Measurements from ENCODE around the gene SUMO2. TPM values are rescaled to one million over a fixed set of nuclear protein-coding genes. Genes with fewer than 3 reads are reported as not detected.
A peak's percentile ranks its signal among the peaks of the same experiment; 100 is the strongest.

Gene SUMO2
- total and polyA plus RNA-seq, 9 of the 15 experiments (the other 6 are each of a cell fraction or from before 2014, with no cell fraction given), result 157 to 733 (median 419) TPM

- TF ChIP-seq, protein P1, sequence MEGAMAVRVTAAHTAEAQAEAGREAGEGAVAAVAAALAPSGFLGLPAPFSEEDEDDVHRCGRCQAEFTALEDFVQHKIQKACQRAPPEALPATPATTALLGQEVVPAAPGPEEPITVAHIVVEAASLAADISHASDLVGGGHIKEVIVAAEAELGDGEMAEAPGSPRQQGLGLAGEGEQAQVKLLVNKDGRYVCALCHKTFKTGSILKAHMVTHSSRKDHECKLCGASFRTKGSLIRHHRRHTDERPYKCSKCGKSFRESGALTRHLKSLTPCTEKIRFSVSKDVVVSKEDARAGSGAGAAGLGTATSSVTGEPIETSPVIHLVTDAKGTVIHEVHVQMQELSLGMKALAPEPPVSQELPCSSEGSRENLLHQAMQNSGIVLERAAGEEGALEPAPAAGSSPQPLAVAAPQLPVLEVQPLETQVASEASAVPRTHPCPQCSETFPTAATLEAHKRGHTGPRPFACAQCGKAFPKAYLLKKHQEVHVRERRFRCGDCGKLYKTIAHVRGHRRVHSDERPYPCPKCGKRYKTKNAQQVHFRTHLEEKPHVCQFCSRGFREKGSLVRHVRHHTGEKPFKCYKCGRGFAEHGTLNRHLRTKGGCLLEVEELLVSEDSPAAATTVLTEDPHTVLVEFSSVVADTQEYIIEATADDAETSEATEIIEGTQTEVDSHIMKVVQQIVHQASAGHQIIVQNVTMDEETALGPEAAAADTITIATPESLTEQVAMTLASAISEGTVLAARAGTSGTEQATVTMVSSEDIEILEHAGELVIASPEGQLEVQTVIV (CRISPR knock-in tag; IDR thresholded peaks at IDR 0.05; ENCODE audit: borderline replicate concordance), result peak; percentile 76; the same call in 1 of the 2 replicates
Observed at GRCh38 chr17:75131278-75132017, 51.3 kb downstream of the SUMO2 start, which contains the start of gene NT5C (continued).

- peaks cover 29% of the 10 kb centered on the region for H3K79me2 ChIP-seq (ENCODE audit: control insufficient read depth, insufficient read depth, low read length)
- no TSS peak for BruUV-seq (replicated peaks)
- peak overlapping the region; percentile 90 for H3K4me3 ChIP-seq
- no peaks in the 10 kb centered on the region for H3K9me3 ChIP-seq (replicated peaks; ENCODE audit: control insufficient read depth, insufficient read depth, low read depth, low read length)
- peak overlapping the region; percentile 90 for H3K27ac ChIP-seq (ENCODE audit: extremely low read depth, low read depth, low read length)
- H4K20me1 ChIP-seq (replicated peaks; ENCODE audit: control insufficient read depth, insufficient read depth, low read length), result peaks cover 6% of the 10 kb centered on the region; the same call in 1 of the 2 replicates
- H3K4me1 ChIP-seq (replicated peaks in 1 of 2; ENCODE audit: control insufficient read depth in 2 of 2, insufficient read depth in 2 of 2, low read length in 2 of 2), result peaks cover 15 to 36% of the 10 kb centered on the region in 2 experiments; a peak in 4 of 5 replicates
- peak; percentile 72 for ATAC-seq
- peak overlapping the region; percentile 92; the same call in 1 of the 2 replicates for H2AFZ ChIP-seq (ENCODE audit: low read depth, low read length)
- H3K27me3 ChIP-seq (ENCODE audit: control insufficient read depth in 2 of 2, insufficient read depth in 2 of 2, low read length in 2 of 2), result no peaks in the 10 kb centered on the region
- FAIRE-seq, result peak; percentile 77
- DNase-seq (ENCODE audit: extremely low read depth in 1 of 4, low spot score in 3 of 4), result peak; percentile 67 to 84 (median 72)
- H3K36me3 ChIP-seq (ENCODE audit: control insufficient read depth, insufficient read depth, low read length), result peaks cover 31% of the 10 kb centered on the region; the same call in 2 of the 3 replicates
- ChIA-PET POLR2A (interaction anchor here (0.6 to 5.6 kb wide), 11 partner anchors 10 to 144 kb away, joined by 3 to 51 read pairs (median 3); partner anchors contain the start of genes GGA3, MRPL58, MRPS7 and NUP85), CTCF (ENCODE audit: low intra/inter-chr PET ratio) (interaction anchor here (1.0 to 1.6 kb wide), 6 partner anchors 16 to 169 kb away, joined by 3 to 7 read pairs (median 4); partner anchors contain the start of gene KCTD2)
- peak overlapping the region; percentile 88 to 99 for H3K9ac ChIP-seq (ENCODE audit: insufficient read depth in 1 of 2, low read depth in 2 of 2, low read length in 2 of 2)
- no peaks in the 10 kb centered on the region for H3K9me1 ChIP-seq (ENCODE audit: control insufficient read depth, insufficient read depth, low read length)
- intact Hi-C loops (cut with micrococcal nuclease), result loop anchor here (1.0 to 5.0 kb wide), 3 partner anchors 52 to 71 kb away; partner anchors contain the start of gene SUMO2
- WGBS (ENCODE audit: insufficient coverage, low coverage, missing lambda C conversion rate), result 4% methylated on average over 24 of the region's 29 CpGs
- H3K4me2 ChIP-seq (ENCODE audit: insufficient read depth, low read length), result peak overlapping the region; percentile 80
- in situ Hi-C loops (cut with MboI), result no loop called here
- peak; percentile 54; the same call in 1 of the 2 replicates for TF ChIP-seq REST (IDR thresholded peaks at IDR 0.05; ENCODE audit: borderline replicate concordance)
- TF ChIP-seq REST (CRISPR knock-in tag; IDR thresholded peaks at IDR 0.05; ENCODE audit: low read depth), result no peak
Observed at GRCh38 chr17:75130632-75131277, 52.0 kb downstream of the SUMO2 start.

All from K562 (cell line).